OCI-LY7 (cell line): ENCODE results near the gene PDXDC1. TPM values are rescaled to one million over a fixed set of nuclear protein-coding genes. Genes with fewer than 3 reads are reported as not detected.
"Not testable (repeated sequence)": the region's sequence is repeated elsewhere in the genome, so short reads cannot be mapped to it uniquely, and the experiment has no call there.

Source experiments
- BruUV-seq: library from RNA; stranded (reverse); fragments of 400-500 nt; replicated peaks from 2 replicates; lab custom pipeline; 2021; lab: Mats Ljungman, UMichigan
- CTCF ChIA-PET: fragments of 300-600 bp; sonication (Branson Sonifier 250); formaldehyde crosslinking; loops from one replicate; lab custom pipeline; 2022; ENCODE audit warnings: antibody characterized with exemption; ENCODE audit not compliant: unreplicated experiment; lab: Charles Lee
- POLR2A ChIA-PET: fragments of 300-600 bp; sonication (Branson Sonifier 250); formaldehyde crosslinking; loops from one replicate; lab custom pipeline; 2022; ENCODE audit warnings: antibody characterized with exemption; lab: Charles Lee
- DNase-seq: peaks from one replicate; pipeline ENCODE4 v3.0.0-alpha.2; 2015; ENCODE audit warnings: low spot score
- H2AFZ ChIP-seq: fragments of 200-600 bp; sonication (generic), shearing (Covaris generic); 2 replicates; pipeline ENCODE4 v1.6.1; 2014; ENCODE audit warnings: mild to moderate bottlenecking, antibody characterized with exemption, low read length, moderate library complexity
- H3K27ac ChIP-seq: fragments of 200-600 bp; sonication (generic); 2 replicates; pipeline ENCODE4 v1.5.1; 2014; ENCODE audit warnings: mixed run types, low read depth, mild to moderate bottlenecking, moderate library complexity, low read length, inconsistent platforms; ENCODE audit not compliant: poor library complexity, severe bottlenecking
- H3K36me3 ChIP-seq: fragments of 200-600 bp; sonication (generic); 2 replicates; pipeline ENCODE4 v1.6.1; 2014; ENCODE audit warnings: mild to moderate bottlenecking, antibody characterized with exemption, low read length, moderate library complexity, mixed read lengths; ENCODE audit not compliant: insufficient read depth
- H3K4me1 ChIP-seq: fragments of 200-600 bp; sonication (generic); 2 replicates; pipeline ENCODE4 v1.5.1; 2014; ENCODE audit warnings: mild to moderate bottlenecking, low read length; ENCODE audit not compliant: insufficient read depth, poor library complexity, severe bottlenecking
- H3K4me2 ChIP-seq: fragments of 200-600 bp; sonication (generic); 2 replicates; pipeline ENCODE4 v1.6.1; 2014; ENCODE audit warnings: mild to moderate bottlenecking, low read length
- H3K4me3 ChIP-seq: fragments of 200-600 bp; sonication (generic); 2 replicates; pipeline ENCODE4 v1.5.1; 2014; ENCODE audit warnings: mild to moderate bottlenecking, low read depth, low read length; ENCODE audit not compliant: poor library complexity, severe bottlenecking
- H3K79me2 ChIP-seq: fragments of 200-600 bp; sonication (generic); 2 replicates; pipeline ENCODE4 v1.6.1; 2016; ENCODE audit warnings: low read depth, mild to moderate bottlenecking, low read length, moderate library complexity, mixed read lengths; ENCODE audit not compliant: insufficient read depth
- H3K9me2 ChIP-seq: fragments of 200-600 bp; sonication (generic); 2 replicates; pipeline ENCODE4 v1.6.1; 2016; ENCODE audit warnings: mild to moderate bottlenecking, low read length, mixed read lengths; ENCODE audit not compliant: insufficient read depth
- H3K9me3 ChIP-seq: fragments of 200-600 bp; sonication (generic); 2 replicates; pipeline ENCODE4 v1.6.1; 2014; ENCODE audit warnings: mild to moderate bottlenecking, mixed run types, low read length, mixed read lengths
- H4K20me1 ChIP-seq: fragments of 200-600 bp; sonication (generic); 2 replicates; pipeline ENCODE4 v1.6.1; 2014; ENCODE audit warnings: mild to moderate bottlenecking, antibody characterized with exemption, low read length, moderate library complexity, mixed read lengths; ENCODE audit not compliant: insufficient read depth
- intact Hi-C: fragments of 100-400 bp; cut with micrococcal nuclease; formaldehyde crosslinking; loops from one replicate; pipeline ENCODE4 v1.10.0; 2022; ENCODE audit not compliant: unreplicated experiment
- total RNA-seq, 2 experiments: library from RNA; depleted of rRNA in 1 of 2; stranded (reverse); fragments of >200 nt in 1 of 2; shearing (Covaris generic) in 1 of 2; gene quantifications; 2 replicates each; pipeline ENCODE4 v1.2.3, GENCODE V29; 2014 to 2022

Gene PDXDC1
- total RNA-seq, 2 experiments from 2014 or later, result 43.0 to 83.3 TPM

DNA sequence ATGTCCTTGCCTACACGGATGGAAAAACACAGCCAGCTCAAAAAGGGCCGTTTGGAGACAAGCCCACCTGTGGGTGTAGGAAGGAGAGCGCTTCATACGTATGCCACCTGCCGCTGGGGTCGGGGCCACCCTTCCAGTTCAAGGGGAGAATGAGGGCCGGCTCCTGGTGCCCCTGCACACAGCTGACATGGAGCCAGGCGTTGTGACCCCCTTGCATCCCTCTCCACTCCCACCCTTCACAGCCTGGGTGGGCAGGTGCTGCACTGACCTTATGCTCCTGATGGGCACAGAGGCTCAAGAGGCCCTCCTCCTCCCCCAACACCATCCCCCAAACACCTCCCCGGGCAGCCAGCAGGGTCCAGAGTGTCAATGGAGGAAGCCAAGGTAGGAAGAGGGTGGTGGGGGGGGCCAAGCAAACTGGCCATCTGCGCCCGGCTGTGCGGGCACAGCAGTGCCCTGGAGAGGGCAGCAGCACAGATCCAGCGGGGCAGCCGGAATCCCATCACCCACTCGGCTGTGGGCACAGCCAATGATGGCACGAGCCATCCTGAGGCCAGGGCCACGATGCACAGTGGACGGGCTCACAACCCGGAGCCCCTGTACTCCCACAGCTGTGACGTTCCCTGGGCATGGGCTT, 170.1 kb downstream of the PDXDC1 start:
- DNase-seq, POLR2A ChIA-PET, H4K20me1 ChIP-seq, H3K9me2 ChIP-seq, H3K4me2 ChIP-seq, H3K4me3 ChIP-seq, H3K79me2 ChIP-seq, BruUV-seq, H3K9me3 ChIP-seq, H3K27ac ChIP-seq, H3K36me3 ChIP-seq, intact Hi-C loops, H3K4me1 ChIP-seq, CTCF ChIA-PET, H2AFZ ChIP-seq: not testable (repeated sequence)

DNA sequence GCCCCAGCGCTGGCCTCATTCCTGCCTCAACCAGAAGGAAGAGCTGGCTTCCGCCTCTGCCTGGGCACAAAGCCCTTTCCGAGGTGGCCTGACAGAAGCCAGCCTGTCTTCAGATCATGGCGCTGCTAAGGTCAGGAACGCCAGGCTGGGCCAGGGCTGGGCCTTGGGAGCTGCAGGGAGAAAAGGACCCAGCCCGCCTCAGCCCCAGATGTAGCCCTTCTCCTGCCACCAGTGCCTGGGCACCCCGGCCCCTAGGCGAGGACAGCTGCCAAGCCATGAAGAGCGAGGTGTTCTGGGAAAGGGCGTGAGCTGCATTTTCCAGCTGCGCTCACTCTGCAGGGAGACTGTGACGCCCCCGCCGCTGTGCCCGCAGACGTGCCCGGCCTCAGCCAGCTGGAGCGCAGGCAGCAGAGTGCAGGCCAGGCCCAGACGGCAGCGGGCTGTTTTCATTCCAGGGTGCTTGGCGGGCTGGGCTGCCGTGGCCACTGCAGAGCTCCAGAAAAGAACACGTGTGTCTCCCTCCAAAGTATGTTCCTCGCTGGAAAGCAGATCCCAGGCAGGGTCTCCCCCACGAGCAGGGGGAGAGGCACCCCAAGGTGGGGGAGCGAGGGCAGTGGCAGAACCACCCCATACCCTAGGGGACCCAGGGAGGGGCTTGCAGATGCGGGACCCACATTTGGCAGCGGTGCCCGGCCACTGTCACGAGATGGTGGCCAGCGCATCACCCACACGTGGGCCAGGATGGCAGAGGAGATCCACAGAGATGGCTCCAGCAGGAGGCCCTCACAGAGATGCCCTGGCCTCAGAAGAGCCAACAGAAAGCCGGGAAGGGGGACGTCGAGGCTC, 170.8 kb downstream of the PDXDC1 start:
- H3K4me3 ChIP-seq, H3K9me3 ChIP-seq, BruUV-seq, H3K27ac ChIP-seq, H3K9me2 ChIP-seq, H3K4me1 ChIP-seq, H3K4me2 ChIP-seq, H3K36me3 ChIP-seq, H2AFZ ChIP-seq, POLR2A ChIA-PET, intact Hi-C loops, H4K20me1 ChIP-seq, DNase-seq, H3K79me2 ChIP-seq, CTCF ChIA-PET: not testable (repeated sequence)

DNA sequence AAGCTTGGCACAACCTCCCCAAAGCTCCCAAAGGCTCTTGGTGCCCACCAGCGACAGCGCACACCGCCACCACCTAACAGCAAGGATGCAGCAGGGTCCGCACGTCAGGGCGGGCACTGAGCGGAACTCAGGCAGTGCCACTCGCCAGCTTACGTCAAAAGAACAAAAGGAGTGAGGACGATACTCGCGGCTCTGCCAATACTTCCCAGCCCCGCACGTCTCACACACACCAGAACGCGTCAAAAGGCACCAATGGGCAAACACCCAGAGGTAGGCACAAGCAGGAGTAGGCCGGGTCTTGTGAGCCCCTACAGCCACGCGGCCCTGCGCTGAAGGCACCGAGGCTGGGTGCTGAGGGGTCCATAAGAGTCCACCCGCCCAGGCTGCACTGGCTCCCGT, 171.4 kb downstream of the PDXDC1 start:
- DNase-seq, BruUV-seq, H3K36me3 ChIP-seq, H3K79me2 ChIP-seq, H3K4me2 ChIP-seq, H3K27ac ChIP-seq, H2AFZ ChIP-seq, intact Hi-C loops, H3K4me3 ChIP-seq, CTCF ChIA-PET, H4K20me1 ChIP-seq, POLR2A ChIA-PET, H3K9me2 ChIP-seq, H3K4me1 ChIP-seq, H3K9me3 ChIP-seq: not testable (repeated sequence)

DNA sequence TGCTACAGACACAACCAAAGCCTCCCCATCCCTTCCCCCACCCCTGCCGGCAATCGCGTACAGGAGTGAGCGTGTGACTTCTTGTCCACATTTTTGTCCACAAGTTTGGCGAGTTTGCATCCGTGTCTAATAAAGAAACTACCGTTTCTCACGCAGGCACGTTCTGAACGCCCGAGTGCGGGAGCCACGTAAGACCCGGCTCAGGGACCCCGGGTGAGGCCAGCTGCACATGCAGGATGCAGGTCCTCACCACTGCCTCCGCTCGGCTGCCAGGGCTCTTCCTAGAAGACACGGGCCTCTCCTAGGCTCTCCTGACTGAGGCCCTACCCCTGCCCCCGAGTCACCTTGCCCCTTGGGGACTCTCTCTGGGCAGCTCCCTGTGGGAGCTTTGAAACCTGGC, 174.0 kb downstream of the PDXDC1 start:
- H4K20me1 ChIP-seq, BruUV-seq, H3K4me3 ChIP-seq, H3K4me2 ChIP-seq, CTCF ChIA-PET, H3K9me3 ChIP-seq, H3K9me2 ChIP-seq, intact Hi-C loops, H2AFZ ChIP-seq, H3K4me1 ChIP-seq, POLR2A ChIA-PET, H3K36me3 ChIP-seq, DNase-seq, H3K79me2 ChIP-seq, H3K27ac ChIP-seq: not testable (repeated sequence)

DNA sequence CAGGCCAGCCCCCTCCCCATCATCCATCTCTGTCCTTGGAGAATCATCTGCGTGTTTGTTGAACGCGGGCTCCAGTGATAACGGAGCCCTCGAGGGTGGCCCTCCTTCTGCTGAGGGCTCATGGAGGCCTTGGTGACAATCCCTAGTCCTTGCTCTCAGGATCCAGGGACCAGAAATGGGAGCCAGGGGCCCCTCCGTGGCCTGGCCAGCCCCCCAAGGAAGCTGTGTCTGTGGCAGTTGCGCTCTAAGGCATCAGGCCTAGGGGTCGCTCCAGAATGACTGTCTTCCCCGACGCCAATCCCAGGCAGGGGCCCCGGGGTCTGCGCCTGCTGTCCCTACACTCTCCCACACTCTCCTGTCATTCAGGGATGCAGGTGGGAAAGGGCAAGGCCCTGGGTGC, 174.4 kb downstream of the PDXDC1 start:
- H3K27ac ChIP-seq, H4K20me1 ChIP-seq, BruUV-seq, H3K4me2 ChIP-seq, H3K4me3 ChIP-seq, H2AFZ ChIP-seq, DNase-seq, H3K9me2 ChIP-seq, intact Hi-C loops, H3K9me3 ChIP-seq, H3K4me1 ChIP-seq, H3K36me3 ChIP-seq, CTCF ChIA-PET, POLR2A ChIA-PET, H3K79me2 ChIP-seq: not testable (repeated sequence)

DNA sequence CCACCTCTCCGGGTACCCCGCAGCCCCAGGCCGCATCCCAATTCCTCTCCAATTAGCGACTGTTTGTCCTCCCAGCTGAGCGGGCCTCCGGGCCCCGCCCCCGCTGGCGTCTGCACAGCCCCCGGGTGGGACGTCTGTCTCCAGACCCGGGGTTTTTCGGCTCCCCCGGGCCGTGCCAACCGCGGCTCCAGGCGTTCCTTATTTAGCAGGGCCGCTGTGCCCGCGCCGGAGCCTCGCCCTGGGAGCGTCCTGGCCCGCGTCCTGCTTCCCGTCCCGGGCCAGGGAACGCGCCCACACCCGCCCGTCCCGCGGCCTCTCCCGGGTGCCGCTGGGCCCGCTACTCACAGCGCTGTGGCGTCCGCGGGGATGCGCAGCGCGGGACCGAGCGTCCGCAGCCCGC, 179.2 kb downstream of the PDXDC1 start:
- CTCF ChIA-PET, H3K36me3 ChIP-seq, H3K4me1 ChIP-seq, POLR2A ChIA-PET, intact Hi-C loops, H3K9me3 ChIP-seq, H3K27ac ChIP-seq, BruUV-seq, H4K20me1 ChIP-seq, H3K79me2 ChIP-seq, H2AFZ ChIP-seq, H3K9me2 ChIP-seq: not testable (repeated sequence)
- Histone ChIP-seq H3K4me3 (peak overlapping the region; percentile 68), H3K4me2 (peak overlapping the region; percentile 59; the same call in 1 of the 2 replicates)
- DNase-seq, result peak; percentile 15
